ENCODE results near the gene PSMB9. TPM values are rescaled to one million over a fixed set of nuclear protein-coding genes. Genes with fewer than 3 reads are reported as not detected.
A peak's percentile ranks its signal among the peaks of the same experiment; 100 is the strongest.

The PSMB9 gene
- total and polyA plus RNA-seq, 2 experiments from 2014 or later = 3.3 TPM; not detected in 1

DNA sequence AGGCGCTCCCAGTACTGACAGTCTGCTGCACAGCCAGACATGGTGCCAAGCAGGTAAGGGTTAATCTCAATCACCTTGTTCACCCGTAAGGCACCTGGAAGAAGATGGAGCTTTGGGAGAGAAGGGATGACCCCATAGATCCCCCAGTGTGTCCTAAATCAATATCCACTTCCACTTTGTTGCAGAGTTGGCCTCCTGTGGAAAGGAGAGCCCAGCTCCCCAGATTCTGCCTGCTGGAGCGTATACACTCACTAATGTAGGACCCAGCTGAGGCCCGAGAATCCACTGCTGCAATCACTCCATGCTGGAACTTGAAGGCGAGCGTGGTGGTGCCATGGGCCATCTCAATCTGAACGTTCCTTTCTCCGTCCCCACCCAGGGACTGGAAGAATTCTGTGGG lies 11.3 kb upstream of the PSMB9 start:
- Histone ChIP-seq H3K27ac (no peak overlapping the region), H3K36me3 (replicated peaks; ENCODE audit: insufficient read depth, low read depth) (no peaks in the 10 kb centered on the region), H4K20me1 (ENCODE audit: insufficient read depth, poor library complexity, severe bottlenecking) (no peaks in the 10 kb centered on the region), H3K27me3 (no peaks in the 10 kb centered on the region), H3K9me2 (replicated peaks; ENCODE audit: insufficient read depth) (no peaks in the 10 kb centered on the region), H3K4me1 (ENCODE audit: insufficient read depth) (peaks cover 3% of the 10 kb centered on the region), H2AFZ (no peak overlapping the region), H3K4me3 (no peak overlapping the region), H3K79me2 (no peaks in the 10 kb centered on the region), H3K4me2 (peak overlapping the region; percentile 91), H3K9me3 (ENCODE audit: low read depth) (no peaks in the 10 kb centered on the region)
- TF ChIP-seq EZH2phosphoT487 (IDR thresholded peaks at IDR 0.05; ENCODE audit: low read depth, severe bottlenecking, unreplicated experiment) = no peak
- TF ChIP-seq CTCF (IDR thresholded peaks at IDR 0.05; ENCODE audit: poor library complexity) = no peak
- no peak for TF ChIP-seq EZH2 (IDR thresholded peaks at IDR 0.05; ENCODE audit: borderline replicate concordance)
- 90% methylated on average over 8 of the region's 8 CpGs for WGBS (ENCODE audit: low lambda C conversion rate, missing lambda C conversion rate)
- DNase-seq (ENCODE audit: low spot score) = no peak

- Histone ChIP-seq H2AFZ (peak overlapping the region; percentile 89), H3K27ac (peak overlapping the region; percentile 72), H4K20me1 (ENCODE audit: insufficient read depth, poor library complexity, severe bottlenecking) (no peaks in the 10 kb centered on the region), H3K79me2 (no peaks in the 10 kb centered on the region), H3K4me3 (peak overlapping the region; percentile 93), H3K27me3 (no peaks in the 10 kb centered on the region), H3K4me2 (peak overlapping the region; percentile 91), H3K9me3 (ENCODE audit: low read depth) (no peaks in the 10 kb centered on the region), H3K9me2 (replicated peaks; ENCODE audit: insufficient read depth) (no peaks in the 10 kb centered on the region), H3K36me3 (replicated peaks; ENCODE audit: insufficient read depth, low read depth) (no peaks in the 10 kb centered on the region), H3K4me1 (ENCODE audit: insufficient read depth) (no peaks in the 10 kb centered on the region)
- no peak for DNase-seq (ENCODE audit: low spot score)
- WGBS (ENCODE audit: low lambda C conversion rate, missing lambda C conversion rate) = 9% methylated on average over 28 of the region's 28 CpGs
- no peak for TF ChIP-seq EZH2 (IDR thresholded peaks at IDR 0.05; ENCODE audit: borderline replicate concordance)
- TF ChIP-seq EZH2phosphoT487 (IDR thresholded peaks at IDR 0.05; ENCODE audit: low read depth, severe bottlenecking, unreplicated experiment) = no peak
- no peak for TF ChIP-seq CTCF (IDR thresholded peaks at IDR 0.05; ENCODE audit: poor library complexity)
Measured at GRCh38 chr6:32843331-32843978, 10.5 kb upstream of the PSMB9 start.

GRCh38 chr6:32843979-32844838 lies 9.8 kb upstream of the PSMB9 start, which contains the start of gene PSMB8:
Gene PSMB8 (minus strand): TSS chr6:32844047. CDS start chr6:32843996, 51 bp downstream.
- H3K4me2 ChIP-seq = peak within 1 kb of the TSS; percentile 91
- H3K36me3 ChIP-seq (replicated peaks; ENCODE audit: insufficient read depth, low read depth) = no peaks in the 10 kb centered on the region
- H4K20me1 ChIP-seq (ENCODE audit: insufficient read depth, poor library complexity, severe bottlenecking) = no peaks in the 10 kb centered on the region
- peak; percentile 97 for DNase-seq (ENCODE audit: low spot score)
- no peaks in the 10 kb centered on the region for H3K9me2 ChIP-seq (replicated peaks; ENCODE audit: insufficient read depth)
- no peaks in the 10 kb centered on the region for H3K27me3 ChIP-seq
- peak; percentile 38 for TF ChIP-seq CTCF (IDR thresholded peaks at IDR 0.05; ENCODE audit: poor library complexity)
- no peak for TF ChIP-seq EZH2 (IDR thresholded peaks at IDR 0.05; ENCODE audit: borderline replicate concordance)
- no peak for TF ChIP-seq EZH2phosphoT487 (IDR thresholded peaks at IDR 0.05; ENCODE audit: low read depth, severe bottlenecking, unreplicated experiment)
- peak within 1 kb of the TSS; percentile 89 for H2AFZ ChIP-seq
- 2% methylated on average over 40 of the region's 40 CpGs for WGBS (ENCODE audit: low lambda C conversion rate, missing lambda C conversion rate)
- peak within 1 kb of the TSS; percentile 72 for H3K27ac ChIP-seq
- no peaks in the 10 kb centered on the region for H3K79me2 ChIP-seq
- no peaks in the 10 kb centered on the region for H3K9me3 ChIP-seq (ENCODE audit: low read depth)
- H3K4me1 ChIP-seq (ENCODE audit: insufficient read depth) = no peaks in the 10 kb centered on the region
- peak within 1 kb of the TSS; percentile 93 for H3K4me3 ChIP-seq
